SK-N-SH (cell line): ENCODE measurements around the gene SRF. TPM values are rescaled to one million over a fixed set of nuclear protein-coding genes. Genes with fewer than 3 reads are reported as not detected.
"Not testable (repeated sequence)": the region's sequence is repeated elsewhere in the genome, so short reads cannot be mapped to it uniquely, and the experiment has no call there.

Source experiments
- CTCF ChIA-PET: fragments of 300-600, 350-600 bp; formaldehyde crosslinking; extraction: SDS; loops from one replicate; lab custom pipeline; 2021; lab: Yijun Ruan, JAX
- POLR2A ChIA-PET: fragments of 350-600 bp; sonication (Branson Sonifier 250); formaldehyde crosslinking; extraction: SDS; loops from one replicate; lab custom pipeline; 2020; ENCODE audit warnings: antibody characterized with exemption, inconsistent platforms; lab: Yijun Ruan, JAX
- DNase-seq: peaks from one replicate; pipeline ENCODE4 v3.0.0; 2012
- H2AFZ ChIP-seq: fragments of 200-600 bp; sonication (generic); 2 replicates; pipeline ENCODE4 v1.8.1; 2016; ENCODE audit warnings: antibody characterized with exemption, mild to moderate bottlenecking, low read depth
- H3F3A ChIP-seq: fragments of 200-600 bp; sonication (generic); replicated peaks from 2 replicates; pipeline ENCODE3; 2016; ENCODE audit warnings: antibody characterized with exemption, mild to moderate bottlenecking; ENCODE audit not compliant: insufficient read depth
- H3K27ac ChIP-seq, 2 experiments: fragments of 200-500 bp in 1 of 2; fragments of 200-600 bp in 1 of 2; sonication (Bioruptor generic) in 1 of 2; sonication (generic), shearing (Covaris generic) in 1 of 2; 2 replicates each; pipeline versions ENCODE4 v1.5.1 to v1.6.1; 2014 to 2016; ENCODE audit warnings: low read depth in 2 of 2, inconsistent platforms in 1 of 2, low read length in 1 of 2, mild to moderate bottlenecking in 1 of 2, mixed read lengths in 1 of 2
- H3K27me3 ChIP-seq: fragments of 200-600 bp; sonication (generic), shearing (Covaris generic); 2 replicates; pipeline ENCODE4 v1.6.1; 2016; ENCODE audit warnings: mixed run types; ENCODE audit not compliant: insufficient read depth
- H3K36me3 ChIP-seq, 2 experiments: fragments of 200-500 bp in 1 of 2; fragments of 200-600 bp in 1 of 2; sonication (Bioruptor generic) in 1 of 2; sonication (generic) in 1 of 2; replicated peaks in 1 of 2; 2 replicates each; pipeline versions ENCODE3 to v1.5.1; 2014 to 2016; ENCODE audit warnings: low read length in 1 of 2, mild to moderate bottlenecking in 1 of 2; ENCODE audit not compliant: insufficient read depth in 2 of 2, control insufficient read depth in 1 of 2
- H3K4me1 ChIP-seq, 2 experiments: fragments of 200-500 bp in 1 of 2; fragments of 200-600 bp in 1 of 2; sonication (Bioruptor generic) in 1 of 2; sonication (generic), shearing (Covaris generic) in 1 of 2; 2 replicates each; pipeline versions ENCODE4 v1.5.1 to v1.6.1; 2014 to 2016; ENCODE audit warnings: low read depth in 1 of 2, low read length in 1 of 2, mixed run types in 1 of 2; ENCODE audit not compliant: insufficient read depth in 2 of 2, control insufficient read depth in 1 of 2
- H3K4me2 ChIP-seq: fragments of 200-600 bp; sonication (generic), shearing (Covaris generic); 2 replicates; pipeline ENCODE4 v1.6.1; 2017; ENCODE audit warnings: mixed run types
- H3K4me3 ChIP-seq, 2 experiments: fragments of 200-500 bp in 1 of 2; fragments of 200-600 bp in 1 of 2; sonication (Bioruptor generic) in 1 of 2; sonication (generic), shearing (Covaris generic) in 1 of 2; 2 replicates each; pipeline versions ENCODE4 v1.5.1 to v1.8.1; 2014 to 2016; ENCODE audit warnings: low read depth in 2 of 2, inconsistent platforms in 1 of 2, low read length in 1 of 2, mild to moderate bottlenecking in 1 of 2, mixed read lengths in 1 of 2, moderate library complexity in 1 of 2
- H3K79me2 ChIP-seq: fragments of 200-600 bp; sonication (generic); 2 replicates; pipeline ENCODE4 v1.8.1; 2017; ENCODE audit warnings: mild to moderate bottlenecking; ENCODE audit not compliant: insufficient read depth
- H3K9ac ChIP-seq: fragments of 200-600 bp; sonication (generic); 2 replicates; pipeline ENCODE4 v1.6.1; 2017; ENCODE audit warnings: mixed run types
- H3K9me2 ChIP-seq: fragments of 200-600 bp; sonication (generic); 2 replicates; pipeline ENCODE4 v1.6.1; 2017; ENCODE audit warnings: mixed run types
- H3K9me3 ChIP-seq: fragments of 200-600 bp; sonication (generic); 2 replicates; pipeline ENCODE4 v1.6.1; 2017; ENCODE audit warnings: mixed run types, mild to moderate bottlenecking, moderate library complexity
- H4K20me1 ChIP-seq: fragments of 200-600 bp; sonication (generic); 2 replicates; pipeline ENCODE4 v1.6.1; 2017; ENCODE audit warnings: mild to moderate bottlenecking, mixed run types; ENCODE audit not compliant: insufficient read depth
- CHD2 ChIP-seq: fragments of 150-350 bp; IDR thresholded peaks from 2 replicates; pipeline ENCODE4 v1.6.1; 2018; ENCODE audit warnings: low read length; ENCODE audit not compliant: partially characterized antibody
- CTCF ChIP-seq: fragments of 200-600 bp; sonication (generic); IDR thresholded peaks from 2 replicates; pipeline ENCODE4 v1.6.1; 2017; ENCODE audit warnings: antibody characterized with exemption, mild to moderate bottlenecking, moderate library complexity
- ELF1 ChIP-seq: IDR thresholded peaks from 2 replicates; pipeline ENCODE4 v1.4.0; 2012
- GABPA ChIP-seq: IDR thresholded peaks from 2 replicates; pipeline ENCODE4 v1.4.0; 2012; ENCODE audit warnings: low read depth, mild to moderate bottlenecking
- MAX ChIP-seq: IDR thresholded peaks from 2 replicates; pipeline ENCODE4 v1.4.0; 2012; ENCODE audit warnings: low read depth
- MEF2A ChIP-seq: IDR thresholded peaks from 2 replicates; pipeline ENCODE4 v1.4.0; 2012; ENCODE audit warnings: low read depth, borderline replicate concordance
- NFIC ChIP-seq: IDR thresholded peaks from 2 replicates; pipeline ENCODE4 v1.4.0; 2012; ENCODE audit warnings: borderline replicate concordance
- PBX3 ChIP-seq: IDR thresholded peaks from 2 replicates; pipeline ENCODE4; 2012
- POLR2AphosphoS5 ChIP-seq: IDR thresholded peaks from 2 replicates; pipeline ENCODE4 v1.6.1; 2012; ENCODE audit warnings: low read depth, low read length
- RCOR1 ChIP-seq: fragments of 150-350 bp; IDR thresholded peaks from 2 replicates; pipeline ENCODE4 v1.6.1; 2017; ENCODE audit warnings: antibody characterized with exemption, low read length
- REST ChIP-seq: IDR thresholded peaks from 2 replicates; pipeline ENCODE4 v1.6.1; 2012; ENCODE audit warnings: mild to moderate bottlenecking, low read depth, low read length, moderate library complexity
- RFX5 ChIP-seq: IDR thresholded peaks from 2 replicates; pipeline ENCODE4 v1.6.1; 2012; ENCODE audit warnings: mild to moderate bottlenecking, improper control_type of control experiment, low read length
- RXRA ChIP-seq: IDR thresholded peaks from 2 replicates; pipeline ENCODE4 v1.4.0; 2012; ENCODE audit warnings: low read depth, mild to moderate bottlenecking, borderline replicate concordance
- SIN3A ChIP-seq: IDR thresholded peaks from 2 replicates; pipeline ENCODE4 v1.6.1; 2012; ENCODE audit warnings: low read depth, mild to moderate bottlenecking, low read length, moderate library complexity, borderline replicate concordance
- TAF1 ChIP-seq: IDR thresholded peaks from 2 replicates; pipeline ENCODE4 v1.6.1; 2012; ENCODE audit warnings: low read depth, mild to moderate bottlenecking, low read length, moderate library complexity, borderline replicate concordance
- TCF12 ChIP-seq: IDR thresholded peaks from 2 replicates; pipeline ENCODE4 v1.4.0; 2012
- TEAD4 ChIP-seq: IDR thresholded peaks from 2 replicates; pipeline ENCODE4 v1.4.0; 2012; ENCODE audit warnings: mild to moderate bottlenecking, borderline replicate concordance; ENCODE audit not compliant: insufficient read depth
- YY1 ChIP-seq: IDR thresholded peaks from 2 replicates; pipeline ENCODE4 v1.4.0; 2012; ENCODE audit warnings: low read depth, mild to moderate bottlenecking
- ZBTB33 ChIP-seq: IDR thresholded peaks from 2 replicates; pipeline ENCODE4 v1.4.0; 2012; ENCODE audit warnings: low read depth, borderline replicate concordance
- WGBS: methylation state at CpG from one replicate; pipeline ENCODE4 v1.1.6; 2017; ENCODE audit warnings: low lambda C conversion rate; 5-methylcytosine and 5-hydroxymethylcytosine counted together
- polyA plus RNA-seq, 3 experiments: library from polyadenylated mRNA; depleted of rRNA; stranded (reverse); fragments of >200 nt; gene quantifications; 2 replicates each; pipeline ENCODE4 v1.2.3, GENCODE V29; 2012

SRF gene
- polyA plus RNA-seq, 1 of the 3 experiments (the other 2 are of a cell fraction): 31.7 TPM

GRCh38 chr6:43130429-43130828, 40.6 kb upstream of the SRF start:
- no peak overlapping the region for H2AFZ ChIP-seq
- H3K4me3 ChIP-seq: no peak overlapping the region
- peaks cover 17 to 30% of the 10 kb centered on the region in 2 experiments; a peak in 3 of 4 replicates for H3K4me1 ChIP-seq
- H3F3A ChIP-seq: peaks cover 4% of the 10 kb centered on the region
- no peaks in the 10 kb centered on the region for H3K9me3 ChIP-seq
- DNase-seq: no peak
- ChIA-PET POLR2A (no interaction called here), CTCF (interaction anchor here (0.6 to 4.6 kb wide), 21 partner anchors 11 to 230 kb away, joined by 3 to 56 read pairs (median 6); partner anchors contain the start of genes CUL7, GNMT and PTK7)
- peaks cover 30% of the 10 kb centered on the region; the same call in 1 of the 2 replicates for H3K79me2 ChIP-seq
- peaks cover 13 to 14% of the 10 kb centered on the region in 2 experiments for H3K36me3 ChIP-seq
- TF ChIP-seq SIN3A: no peak
- no peak for TF ChIP-seq PBX3
- no peak for TF ChIP-seq YY1
- TF ChIP-seq RCOR1: no peak
- TF ChIP-seq CTCF: no peak
- TF ChIP-seq GABPA: no peak
- no peak for TF ChIP-seq MAX
- TF ChIP-seq ELF1: no peak
- no peak for TF ChIP-seq TCF12
- no peak for TF ChIP-seq TEAD4
- TF ChIP-seq REST: no peak
- no peak for TF ChIP-seq MEF2A
- no peak for TF ChIP-seq ZBTB33
- TF ChIP-seq RFX5: no peak
- TF ChIP-seq CHD2: no peak
- TF ChIP-seq RXRA: no peak
- no peak for TF ChIP-seq NFIC
- TF ChIP-seq POLR2AphosphoS5: no peak
- TF ChIP-seq TAF1: no peak
- no peaks in the 10 kb centered on the region for H4K20me1 ChIP-seq
- H3K4me2 ChIP-seq: no peak overlapping the region
- H3K27ac ChIP-seq: no peak overlapping the region; a peak in 1 of 4 replicates
- 91% methylated on average over 6 of the region's 7 CpGs for WGBS
- H3K9ac ChIP-seq: no peak overlapping the region
- H3K9me2 ChIP-seq: no peaks in the 10 kb centered on the region
- no peaks in the 10 kb centered on the region for H3K27me3 ChIP-seq

- Histone ChIP-seq H3K36me3 (peaks cover 13 to 14% of the 10 kb centered on the region in 2 experiments), H3K4me1 (peaks cover 7 to 23% of the 10 kb centered on the region in 2 experiments; a peak in 3 of 4 replicates), H3K79me2 (peaks cover 22% of the 10 kb centered on the region; the same call in 1 of the 2 replicates)
- H3K27ac ChIP-seq, H3K4me3 ChIP-seq, H4K20me1 ChIP-seq, H3K9me3 ChIP-seq, DNase-seq, H3K9ac ChIP-seq, H3K27me3 ChIP-seq, H3F3A ChIP-seq, H2AFZ ChIP-seq, H3K4me2 ChIP-seq, H3K9me2 ChIP-seq, POLR2A ChIA-PET: not testable (repeated sequence)
- CTCF ChIA-PET: interaction anchor here (0.9 to 4.6 kb wide), 5 partner anchors 12 to 62 kb away, joined by 4 to 56 read pairs (median 6); no protein-coding TSS in a partner anchor
- WGBS: 89% methylated on average over 4 of the region's 5 CpGs
These were observed 39.7 kb upstream of the SRF start for GRCh38 chr6:43131379-43131778.
